Amniotic stem cell (primary cell): Measurements from ENCODE around the gene CDK11B.
"Not testable (repeated sequence)": the region's sequence is repeated elsewhere in the genome, so short reads cannot be mapped to it uniquely, and the experiment has no call there.

Experiments used
- DNase-seq: peaks from one replicate; lab custom pipeline; 2025; lab: John Stamatoyannopoulos, UW

Gene CDK11B

DNA sequence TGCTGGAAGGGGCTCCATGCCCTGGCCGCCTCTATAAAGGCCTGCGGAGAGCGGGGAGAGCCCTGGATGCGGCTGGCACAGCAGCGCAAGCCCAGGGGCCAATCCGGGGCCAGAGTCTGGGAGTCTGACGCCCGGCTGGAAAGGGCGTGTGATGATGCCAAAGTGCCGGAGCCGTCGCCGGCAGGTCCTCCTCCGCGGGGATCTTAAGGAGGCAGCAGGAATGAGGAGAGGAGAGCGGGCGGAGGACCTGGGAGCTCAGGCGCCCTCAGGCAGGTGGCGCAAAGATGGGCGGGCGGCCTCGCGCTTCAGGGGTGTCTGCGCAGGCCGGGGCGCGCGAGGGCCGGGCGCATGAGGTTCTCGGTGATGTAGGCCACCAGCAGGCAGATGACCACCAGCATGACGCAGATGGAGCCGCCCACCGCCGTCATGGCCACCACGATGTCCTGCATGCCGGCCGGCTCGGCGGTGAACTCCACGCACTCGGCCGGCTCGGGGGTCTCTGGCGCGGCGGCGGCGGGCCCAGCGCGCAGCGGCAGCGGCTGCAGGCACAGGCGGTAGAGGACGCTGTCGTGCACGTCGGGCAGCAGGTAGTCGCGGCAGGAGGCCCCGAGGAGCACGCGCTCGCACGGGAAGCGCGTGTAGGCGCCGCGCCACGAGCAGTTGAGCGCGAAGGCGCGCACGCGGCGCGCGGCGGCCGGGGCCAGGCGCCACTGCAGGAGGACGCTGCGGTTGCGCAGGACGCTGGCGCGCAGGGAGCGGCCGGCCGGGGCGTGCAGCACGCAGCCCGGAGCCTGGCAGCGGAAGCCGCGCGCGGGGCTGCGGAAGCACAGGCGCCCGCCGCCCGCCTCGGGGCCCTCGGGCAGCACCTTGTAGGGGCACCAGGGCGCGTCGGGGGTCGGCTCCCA is 59.5 kb downstream of the CDK11B start:
- DNase-seq = no peak

DNA sequence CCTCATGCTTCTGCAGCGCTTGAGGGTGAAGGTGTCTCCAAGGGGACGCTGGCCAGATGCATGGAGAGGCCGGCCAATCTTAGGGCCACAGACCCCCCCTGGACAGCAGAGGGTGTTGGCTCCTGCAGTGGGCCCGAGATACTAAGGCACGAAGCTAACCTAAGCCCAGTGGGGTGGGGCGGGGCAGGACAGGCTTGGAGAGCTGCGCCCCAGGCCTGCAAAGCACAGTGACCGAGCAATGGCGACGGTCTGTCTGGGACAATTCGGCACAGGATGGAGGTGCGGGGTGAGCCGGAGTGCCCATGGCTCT is 60.1 kb downstream of the CDK11B start:
- no peak for DNase-seq

DNA sequence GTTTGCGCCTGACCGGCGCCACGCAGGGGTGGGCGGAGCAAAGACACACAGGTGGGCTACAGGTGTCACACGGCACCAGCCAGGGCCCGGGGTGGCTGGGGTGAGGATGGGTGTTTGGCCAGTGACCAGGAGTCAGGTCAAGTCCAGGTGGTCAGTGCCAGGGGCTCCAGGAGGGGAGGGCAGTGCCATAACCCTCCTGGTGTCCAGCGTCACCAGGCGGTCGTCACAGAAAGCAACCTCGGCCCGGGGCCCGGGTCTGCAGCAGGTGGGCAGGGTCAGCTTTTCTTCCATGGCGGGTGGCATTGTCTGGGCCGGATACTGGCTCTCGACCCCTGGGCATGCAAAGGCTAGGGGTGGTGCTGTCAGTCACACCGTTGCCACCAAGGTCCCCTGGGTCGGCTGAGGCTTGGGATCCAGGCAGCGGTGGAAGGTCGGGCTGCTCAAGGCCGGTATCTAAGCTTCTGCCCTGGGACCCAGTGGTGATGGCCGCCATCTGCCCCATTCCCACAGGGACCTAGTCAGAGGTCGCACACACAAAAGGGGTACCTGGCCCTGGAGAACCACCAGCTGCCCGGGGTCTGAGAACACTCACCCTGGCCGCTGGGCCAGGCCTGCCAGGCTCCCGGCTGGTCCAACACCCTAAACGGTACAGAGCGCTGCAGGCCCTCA is 60.6 kb downstream of the CDK11B start:
- DNase-seq = no peak

DNA sequence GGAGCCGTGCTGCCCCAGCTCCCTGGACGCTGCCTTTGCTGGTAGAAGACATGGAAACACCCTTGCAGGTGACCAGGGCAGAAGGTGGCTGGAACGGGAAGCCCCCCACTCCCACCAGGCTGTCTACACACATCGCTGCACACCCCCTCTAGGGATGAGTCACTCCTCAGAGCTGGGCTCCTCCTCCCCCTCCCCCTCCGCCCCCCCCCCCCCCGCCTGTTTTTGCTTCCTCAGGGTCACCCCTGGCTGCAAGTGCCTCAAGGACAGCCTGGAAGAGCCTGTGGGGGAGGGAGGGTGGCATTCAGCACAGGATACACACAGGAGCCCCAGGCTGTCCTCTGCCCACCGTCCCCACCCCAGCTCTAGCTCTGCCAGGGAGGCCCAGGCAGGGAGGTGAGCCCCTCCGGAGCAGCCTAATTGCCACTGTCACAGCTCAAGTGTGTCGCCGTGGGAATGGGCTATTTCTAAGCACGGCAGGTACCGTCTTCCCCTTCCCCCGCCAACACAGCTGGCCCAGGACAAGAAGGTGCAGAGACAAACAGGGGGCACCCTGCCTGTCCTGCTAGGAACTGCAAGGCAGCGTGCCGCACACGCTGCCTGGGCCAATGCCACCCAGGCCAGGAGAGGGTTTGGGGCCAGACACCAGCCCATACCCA is 61.4 kb downstream of the CDK11B start:
- no peak for DNase-seq

DNA sequence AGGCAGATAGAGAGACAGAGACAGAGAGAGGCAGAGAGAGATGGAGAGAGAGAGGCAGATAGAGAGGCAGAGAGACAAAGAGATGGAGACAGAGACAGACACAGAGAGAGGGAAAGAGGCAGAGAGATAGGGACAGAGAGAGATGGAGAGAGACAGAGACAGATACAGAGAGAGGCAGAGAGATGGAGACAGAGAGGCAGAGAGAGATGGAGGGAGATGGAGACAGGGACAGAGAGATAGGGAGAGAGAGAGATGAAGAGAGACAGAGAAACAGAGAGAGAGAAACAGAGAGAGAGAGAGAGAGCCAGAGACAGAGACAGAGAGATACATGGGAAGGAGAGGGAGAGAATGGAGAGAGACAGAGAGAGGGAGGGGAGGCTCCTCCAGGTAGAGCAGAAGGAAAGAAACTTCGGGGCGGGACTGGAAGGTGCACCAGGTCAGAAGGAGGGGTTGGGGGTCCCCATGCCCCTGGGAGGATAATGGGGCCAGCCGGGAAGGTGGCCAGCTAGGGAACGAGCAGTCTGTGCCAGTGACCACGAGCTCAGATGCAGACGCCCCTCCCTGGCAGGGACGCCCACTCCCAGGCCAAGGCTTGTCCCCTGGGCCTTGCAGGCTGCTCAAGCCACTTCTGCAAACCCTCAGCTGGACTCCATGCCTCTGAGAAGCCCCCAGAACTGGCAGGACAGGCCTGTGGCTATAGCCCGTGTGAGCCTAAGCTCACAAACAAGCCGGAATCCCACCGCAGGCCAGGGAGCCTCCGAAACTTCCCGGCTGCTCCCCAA is 62.1 kb downstream of the CDK11B start:
- DNase-seq = no peak

DNA sequence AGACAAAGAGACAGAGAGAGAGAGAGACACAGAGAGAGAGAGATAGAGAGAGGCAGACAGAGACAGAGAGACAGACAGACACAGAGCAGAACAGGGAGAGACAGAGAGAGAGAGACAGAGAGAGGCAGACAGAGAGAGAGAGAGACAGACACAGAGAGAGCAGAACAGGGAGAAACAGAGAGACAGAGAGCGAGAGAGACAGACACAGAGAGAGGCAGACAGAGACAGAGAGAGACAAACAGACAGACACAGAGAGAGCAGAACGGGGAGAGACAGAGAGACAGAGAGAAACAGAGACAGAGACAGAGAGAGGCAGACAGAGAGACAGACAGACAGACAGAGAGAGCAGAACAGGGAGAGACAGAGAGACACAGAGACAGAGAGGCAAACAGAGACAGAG is 63.5 kb downstream of the CDK11B start:
- not testable (repeated sequence) for DNase-seq

DNA sequence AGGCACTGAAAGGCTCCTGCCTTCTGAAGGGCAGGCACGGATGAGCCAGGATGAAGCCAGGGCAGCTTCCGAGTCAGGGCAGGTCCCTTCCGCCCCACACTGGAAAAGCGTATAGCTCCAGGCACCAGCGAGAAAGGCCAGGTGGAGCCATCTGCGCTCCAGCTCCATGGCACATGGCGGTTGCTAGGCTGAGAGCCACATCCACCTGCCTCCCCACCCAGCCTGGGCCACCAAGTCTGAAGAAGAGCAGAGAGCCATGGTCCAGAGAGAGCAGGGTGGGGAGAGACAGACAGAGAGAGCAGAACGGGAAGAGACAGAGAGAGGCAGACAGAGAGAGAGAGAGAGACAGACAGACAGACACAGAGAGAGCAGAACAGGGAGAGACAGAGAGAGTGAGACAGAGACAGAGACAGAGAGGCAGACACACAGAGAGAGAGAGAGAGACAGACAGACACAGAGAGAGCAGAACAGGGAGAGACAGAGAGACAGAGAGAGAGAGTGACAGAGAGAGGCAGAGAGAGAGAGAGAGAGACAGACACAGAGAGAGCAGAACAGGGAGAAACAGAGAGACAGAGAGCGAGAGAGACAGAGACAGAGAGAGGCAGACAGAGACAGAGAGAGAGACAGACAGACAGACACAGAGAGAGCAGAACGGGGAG is 64.1 kb downstream of the CDK11B start:
- DNase-seq = no peak

DNA sequence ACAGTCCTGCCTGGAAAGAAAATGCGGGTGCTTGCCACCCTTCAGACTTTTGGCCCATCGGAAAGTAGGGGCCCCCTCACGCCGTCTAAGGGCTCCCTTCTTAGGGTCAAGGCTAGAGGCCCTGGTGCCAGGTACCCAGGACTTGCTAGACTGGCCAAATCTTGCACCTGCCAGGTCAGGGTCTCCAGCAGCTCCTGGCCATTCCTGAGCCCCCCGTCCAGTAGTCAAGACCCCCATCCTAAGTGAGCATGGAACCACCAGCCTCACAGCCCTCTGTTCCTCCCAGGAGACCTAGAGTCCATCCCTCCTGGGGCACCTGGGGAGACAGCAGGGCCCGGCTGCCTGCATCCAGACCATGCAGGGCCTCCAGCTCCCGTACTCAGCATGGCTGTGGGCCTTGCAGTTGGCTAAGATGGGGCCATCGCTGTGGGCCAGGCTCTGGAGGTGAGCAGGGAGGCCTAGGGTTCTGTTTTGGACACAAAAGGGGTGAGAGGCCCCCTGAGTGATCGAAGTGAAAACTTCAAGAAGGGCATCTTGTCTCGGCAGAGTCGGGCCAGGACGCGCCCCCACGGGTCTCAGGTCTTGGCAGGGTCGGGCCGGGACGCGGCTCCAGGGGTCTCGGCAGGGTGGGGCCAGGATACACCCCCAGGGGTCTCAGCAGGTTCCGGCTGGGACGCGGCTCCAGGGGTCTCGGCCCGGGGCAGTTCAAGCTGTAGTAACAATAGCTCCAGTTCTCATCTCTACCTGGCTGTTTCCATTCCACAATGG is 64.8 kb downstream of the CDK11B start:
- DNase-seq = no peak

DNA sequence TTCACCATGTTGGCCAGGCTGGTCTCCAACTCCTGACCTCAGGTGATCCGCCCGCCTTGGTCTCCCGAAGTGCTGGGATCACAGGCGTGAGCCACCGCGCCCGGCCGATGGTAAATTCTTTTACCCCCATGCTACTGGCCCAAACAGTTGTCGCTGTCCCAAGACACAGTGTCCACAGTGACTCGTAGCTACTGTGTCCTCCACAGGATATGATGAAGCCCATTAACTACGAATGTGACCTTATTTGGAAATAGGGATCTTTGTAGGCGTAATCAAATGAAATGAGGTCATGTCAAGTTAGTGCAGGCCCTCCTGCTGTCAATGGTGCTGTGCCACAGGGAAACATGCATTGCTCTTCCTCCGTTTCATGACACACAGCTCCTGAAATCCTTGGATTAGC is 67.4 kb downstream of the CDK11B start:
- DNase-seq = no peak
